Stimulated activated CD8-positive, alpha-beta memory T cell treated with anti-CD3 and anti-CD28 coated beads, Interleukin-15, amount 100 ng/mL, for 24 hours (primary cell): ENCODE measurements around the gene SANBR.

Experiments
- DNase-seq: peaks from one replicate; pipeline ENCODE4 v3.0.0-alpha.2; 2020; ENCODE audit warnings: low read depth

The SANBR gene

DNA sequence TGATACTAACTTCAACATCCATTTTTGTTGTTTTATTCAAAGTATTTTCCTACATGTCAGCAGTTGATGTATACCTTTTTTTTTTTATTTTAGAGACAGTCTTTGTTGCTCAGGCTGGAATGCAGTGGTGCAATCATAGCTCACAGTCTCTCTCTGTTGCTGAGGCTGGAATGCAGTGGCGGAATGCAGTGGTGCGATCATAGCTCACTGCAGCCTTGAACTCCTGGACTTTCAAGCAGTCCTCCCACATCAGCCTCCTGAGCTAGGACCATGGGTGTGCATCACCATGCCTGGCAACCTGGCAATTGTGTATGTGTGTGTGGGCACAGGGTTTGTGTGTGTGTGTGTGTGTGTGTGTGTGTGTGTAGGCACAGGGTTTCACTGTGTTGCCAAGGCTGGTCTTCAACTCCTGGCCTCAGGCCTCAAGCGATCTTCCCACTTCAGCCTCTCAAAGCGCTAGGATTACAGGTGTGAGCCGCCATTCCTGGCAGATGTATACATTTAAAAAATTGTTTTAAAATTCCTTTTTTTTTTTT, 24.8 kb downstream of the SANBR start:
- DNase-seq, result no peak

- no peak for DNase-seq
These were observed 25.8 kb downstream of the SANBR start for GRCh38 chr2:61091485-61091884.

GRCh38 chr2:61096438-61096837, 30.8 kb downstream of the SANBR start:
- DNase-seq, result no peak

GRCh38 chr2:61100801-61101200, 35.1 kb downstream of the SANBR start:
- no peak for DNase-seq

GRCh38 chr2:61109291-61109690, 43.6 kb downstream of the SANBR start:
- no peak for DNase-seq

GRCh38 chr2:61111708-61112107, 46.0 kb downstream of the SANBR start:
- no peak for DNase-seq

DNA sequence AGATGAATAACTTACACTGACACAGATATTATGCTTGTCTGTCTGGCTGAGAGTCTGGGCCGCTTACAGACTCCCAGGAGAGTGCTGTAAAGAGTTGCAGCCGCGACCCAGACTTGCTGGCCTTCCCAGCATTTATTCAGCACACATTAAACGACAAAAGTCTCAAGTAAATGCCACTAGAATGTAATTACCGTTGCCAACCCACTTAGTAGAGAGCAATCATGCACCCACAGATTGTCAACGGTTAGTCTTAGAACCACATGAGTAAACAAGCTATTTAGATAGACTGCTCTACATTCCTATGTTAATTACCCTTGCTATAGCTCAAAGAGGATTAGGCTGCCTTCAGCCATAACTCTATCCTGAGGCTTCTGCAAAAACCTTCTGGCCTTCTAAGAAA, 48.5 kb downstream of the SANBR start:
- DNase-seq, result no peak
